ENCODE measurements around the gene DCXR.

Gene DCXR

DNA sequence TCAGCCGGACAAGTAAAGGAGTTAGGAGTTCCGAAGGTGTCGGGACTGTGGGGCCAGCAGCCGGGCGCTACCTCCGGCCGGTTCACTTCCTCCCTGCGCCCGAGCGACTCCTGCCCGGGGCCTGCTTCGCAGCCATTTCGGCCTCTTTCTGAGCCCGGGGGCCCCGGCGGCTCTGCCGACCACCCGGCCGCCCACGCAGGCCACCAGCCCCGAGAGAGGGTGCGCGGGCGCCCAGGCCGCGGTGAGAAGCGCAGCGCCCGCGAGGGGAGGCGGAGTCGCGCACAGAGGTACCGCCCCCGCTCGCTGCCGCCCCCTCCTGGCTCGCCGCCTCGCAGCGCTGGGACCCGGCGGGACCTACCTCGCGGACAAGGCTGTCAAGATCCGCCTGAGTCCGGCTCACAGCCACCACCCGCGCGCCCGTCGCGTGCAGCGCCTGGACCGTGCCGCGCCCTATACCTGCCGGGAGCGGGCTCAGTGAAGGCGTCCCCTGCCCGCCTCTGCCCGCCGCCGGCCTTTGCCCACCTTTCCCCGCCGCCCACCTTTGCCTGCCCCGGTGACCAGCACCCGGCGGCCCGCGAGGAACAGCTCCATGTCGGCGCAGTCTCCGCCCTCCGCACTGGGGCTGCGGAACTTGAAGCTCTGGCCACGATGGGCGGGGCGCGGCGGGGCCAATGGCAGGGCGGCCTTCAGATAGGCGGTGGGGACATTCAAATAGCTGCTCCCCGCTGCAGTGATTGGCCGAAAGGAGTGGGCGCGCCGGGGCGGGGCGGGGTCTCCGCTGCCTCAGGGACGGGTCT lies at the start of gene DCXR:
Gene DCXR (minus strand): TSS at position 606 of the 797 bp plus-strand sequence. CDS start 15 bp downstream, at position 591.
- in situ Hi-C loops (cut with MboI; ENCODE audit: low sequenced_read_pairs) = no loop called here

DNA sequence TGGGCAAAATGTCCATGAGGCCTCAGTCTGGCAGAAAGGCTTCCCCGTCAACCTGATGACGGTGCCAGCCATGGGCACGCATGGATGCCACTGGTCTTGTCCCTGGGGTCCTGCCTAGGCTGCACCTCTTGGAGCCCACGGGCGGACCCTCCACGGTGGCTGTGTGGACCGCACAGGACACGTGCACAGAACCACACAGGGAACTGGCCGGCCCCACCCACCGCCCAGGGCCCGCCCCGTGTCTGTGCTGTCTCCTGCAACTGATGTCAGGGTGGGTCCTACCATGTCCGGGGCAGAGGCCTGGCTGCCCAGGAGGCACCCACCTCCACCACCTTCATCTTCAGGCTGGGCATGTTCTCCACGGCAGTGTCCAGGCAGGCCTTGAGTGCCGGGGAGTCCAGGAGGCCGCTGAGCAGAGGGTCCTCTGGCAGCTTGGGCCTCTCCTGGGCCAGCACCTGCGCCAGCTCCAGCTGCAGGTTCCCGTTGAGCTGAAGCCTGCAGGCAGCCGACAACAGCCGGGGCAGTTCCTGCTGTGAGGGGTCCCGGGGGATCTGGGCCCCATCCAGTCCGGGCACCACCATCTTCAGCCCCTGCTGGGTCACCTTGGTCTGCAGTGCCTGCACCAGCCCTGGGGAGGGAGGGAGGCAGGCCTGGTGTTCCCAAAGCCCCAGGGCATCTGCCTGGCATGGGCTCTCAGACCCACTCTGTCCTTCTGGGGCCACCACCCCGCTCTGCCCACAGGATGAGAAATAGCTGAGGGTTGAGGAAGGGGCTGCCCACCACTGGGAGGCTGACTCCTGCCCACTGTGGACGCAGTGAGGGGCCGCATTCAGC lies 48.7 kb upstream of the DCXR start:
- in situ Hi-C loops (cut with MboI; ENCODE audit: low sequenced_read_pairs) = no loop called here

DNA sequence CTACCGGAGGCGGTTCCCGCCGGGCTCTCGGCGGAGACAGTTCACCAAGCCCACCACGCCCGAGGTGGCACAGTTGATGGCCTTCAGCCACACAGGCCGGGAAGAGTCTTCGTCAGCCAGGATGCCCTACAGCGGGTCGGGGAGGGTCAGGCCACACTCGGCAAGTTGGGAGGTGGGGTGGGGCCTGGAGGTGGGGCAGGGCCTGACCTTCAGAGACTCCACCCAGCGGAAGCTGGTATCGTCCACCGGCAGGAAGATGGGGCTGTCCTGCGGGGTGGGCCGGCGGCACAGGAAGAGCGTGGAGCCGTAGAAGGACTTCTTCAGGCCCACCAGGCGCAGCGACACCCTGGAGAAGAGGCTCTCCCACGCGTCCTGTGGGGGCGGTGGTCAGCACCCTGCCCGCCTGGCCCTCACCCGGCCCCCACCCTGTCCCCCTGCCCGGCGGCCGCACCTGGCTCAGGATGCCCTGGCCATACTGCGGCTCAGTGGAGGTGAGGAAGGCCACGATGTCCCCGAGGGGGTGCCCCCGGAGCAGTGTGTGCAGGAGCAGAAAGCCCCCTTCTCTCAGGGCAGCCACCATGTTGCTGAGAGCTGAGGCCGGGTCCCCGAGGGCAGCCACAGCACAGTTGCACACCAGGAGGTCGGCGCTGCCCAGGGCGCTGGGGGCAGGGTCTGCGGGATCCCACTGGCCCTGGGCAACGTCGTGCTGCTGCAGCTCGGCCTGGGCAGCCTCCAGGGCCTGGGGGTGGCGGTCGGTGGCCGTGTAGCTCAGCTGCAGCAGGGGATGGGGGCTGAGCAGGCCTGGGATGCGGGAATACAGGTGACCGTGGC lies 47.7 kb upstream of the DCXR start:
- in situ Hi-C loops (cut with MboI; ENCODE audit: low sequenced_read_pairs) = no loop called here

DNA sequence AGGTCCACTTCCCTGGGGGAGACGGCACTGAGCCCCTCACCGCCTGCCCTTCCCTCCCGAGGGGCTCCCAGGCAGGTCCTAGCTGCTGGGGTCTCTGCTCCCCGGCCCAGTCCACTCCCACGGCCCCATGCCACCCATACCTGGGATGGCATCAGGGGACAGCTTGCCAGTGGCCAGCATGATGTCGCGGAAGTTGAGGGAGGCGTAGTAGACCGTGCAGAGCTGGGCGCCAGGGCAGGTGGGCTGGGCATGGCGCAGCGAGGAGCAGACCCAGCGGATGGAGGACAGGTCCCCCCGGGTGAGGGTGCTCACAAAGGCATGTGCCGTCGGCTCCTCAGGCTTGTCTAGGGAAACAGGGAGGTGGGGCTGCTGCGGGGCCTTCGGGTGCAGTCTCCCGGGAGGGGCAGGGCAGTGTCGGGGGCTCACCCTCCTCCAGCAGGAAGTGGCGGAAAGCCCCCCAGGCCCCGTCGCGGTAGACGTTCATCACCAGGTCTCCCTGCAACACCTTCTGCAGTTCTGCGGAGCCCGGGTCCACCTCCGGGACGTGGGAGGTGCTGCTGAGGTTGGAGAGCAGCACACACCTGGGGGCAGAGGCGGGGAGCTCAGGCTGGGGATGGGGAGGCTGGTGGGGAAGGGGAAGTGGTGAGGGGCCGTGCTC lies 47.0 kb upstream of the DCXR start:
- in situ Hi-C loops (cut with MboI; ENCODE audit: low sequenced_read_pairs) = no loop called here

DNA sequence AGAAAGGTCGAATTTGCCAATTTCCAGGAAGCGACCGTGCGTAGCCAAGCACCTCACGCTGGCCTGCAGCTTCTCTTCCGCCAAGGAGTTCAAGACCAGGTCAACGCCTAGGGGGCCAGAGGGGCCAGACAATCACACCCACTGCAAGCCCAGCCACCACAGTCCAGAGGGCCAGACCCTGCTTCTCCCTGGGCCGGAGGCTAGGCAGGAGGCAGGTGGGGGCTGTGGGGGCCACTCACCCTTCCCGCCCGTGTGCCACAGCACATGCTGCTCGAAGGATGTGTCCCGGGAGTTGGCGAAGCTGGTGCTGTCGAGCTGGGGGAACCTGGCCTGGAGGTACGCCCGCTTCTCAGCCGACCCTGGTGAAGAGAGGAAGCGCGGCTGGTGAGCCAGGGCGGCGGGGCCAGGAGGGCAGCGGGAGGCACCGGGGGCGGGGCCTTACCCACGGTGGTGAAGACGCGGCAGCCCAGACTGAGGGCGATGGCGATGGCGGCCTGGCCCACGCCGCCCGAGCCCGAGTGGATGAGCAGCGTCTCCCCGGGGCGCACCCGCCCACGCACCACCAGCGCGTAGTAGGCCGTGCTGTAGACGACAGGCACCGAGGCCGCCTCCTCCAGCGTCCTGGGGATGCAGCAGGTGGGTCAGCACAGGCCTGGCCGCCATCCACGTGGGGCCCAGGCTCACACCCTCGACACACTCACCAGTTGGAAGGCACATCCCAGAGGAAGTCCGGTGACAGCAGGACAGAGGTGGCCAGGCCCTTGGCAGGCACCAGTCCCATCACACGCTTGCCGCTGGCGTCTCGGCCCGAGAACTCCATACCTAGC lies 46.2 kb upstream of the DCXR start:
- in situ Hi-C loops (cut with MboI; ENCODE audit: low sequenced_read_pairs) = no loop called here

DNA sequence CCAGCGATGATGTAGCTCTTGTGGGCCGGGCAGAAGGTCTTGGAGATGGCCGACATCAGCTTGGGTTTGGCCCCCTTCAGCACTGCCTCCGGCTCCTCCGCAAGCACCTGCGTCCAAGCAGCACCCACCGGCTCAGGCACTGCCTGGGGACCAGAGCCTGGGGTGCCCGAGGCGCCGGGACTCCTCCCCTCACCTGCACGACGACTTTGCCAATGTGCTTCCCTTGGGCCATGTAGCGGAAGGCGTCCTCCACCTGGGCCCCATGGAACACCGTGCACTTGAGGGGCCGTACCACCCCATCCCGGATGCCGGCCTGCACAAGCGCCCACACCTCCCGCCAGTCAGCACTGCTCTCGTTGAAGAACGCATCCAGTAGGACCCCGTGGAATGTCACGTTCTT lies 45.5 kb upstream of the DCXR start:
- in situ Hi-C loops (cut with MboI; ENCODE audit: low sequenced_read_pairs) = no loop called here

DNA sequence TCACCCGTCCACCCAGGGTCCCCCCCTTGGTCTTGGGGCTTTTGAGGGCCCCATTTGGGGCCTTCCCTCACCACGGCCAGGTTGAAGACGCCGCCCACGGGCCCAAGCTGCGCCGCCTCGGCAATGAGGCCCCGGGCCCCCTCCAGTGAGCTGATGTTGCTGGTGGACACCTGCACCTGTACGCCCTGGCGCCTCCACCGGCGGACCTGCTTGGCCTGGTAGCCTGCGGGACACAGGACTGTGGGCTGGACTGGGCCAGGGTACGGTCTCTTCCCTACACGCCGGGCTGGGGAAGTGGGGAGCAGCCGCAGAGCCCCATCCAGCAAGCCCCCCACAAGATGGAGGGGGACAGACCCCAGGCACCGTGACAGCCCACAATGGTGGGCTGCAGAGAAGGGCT lies 45.0 kb upstream of the DCXR start:
- in situ Hi-C loops (cut with MboI; ENCODE audit: low sequenced_read_pairs) = no loop called here

DNA sequence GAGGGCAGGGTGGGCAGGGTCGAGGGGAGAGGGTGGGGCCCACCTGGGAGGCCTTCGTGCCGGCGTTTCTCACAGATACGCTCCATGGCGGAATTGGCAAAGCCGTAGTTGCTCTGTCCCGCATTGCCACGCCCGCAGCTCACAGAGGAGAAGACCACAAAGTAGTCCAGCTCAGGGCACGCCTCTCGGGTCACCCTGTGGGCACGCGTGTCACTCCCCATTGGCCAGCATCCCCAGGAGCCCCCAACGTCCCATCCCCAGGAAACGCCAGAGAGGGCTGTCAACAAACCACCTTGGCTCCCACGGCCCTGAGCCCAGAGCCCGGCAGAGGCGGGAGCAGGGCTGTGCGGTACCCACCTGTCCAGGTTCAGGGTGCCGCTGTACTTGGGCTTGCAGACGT lies 44.5 kb upstream of the DCXR start:
- in situ Hi-C loops (cut with MboI; ENCODE audit: low sequenced_read_pairs) = no loop called here

DNA sequence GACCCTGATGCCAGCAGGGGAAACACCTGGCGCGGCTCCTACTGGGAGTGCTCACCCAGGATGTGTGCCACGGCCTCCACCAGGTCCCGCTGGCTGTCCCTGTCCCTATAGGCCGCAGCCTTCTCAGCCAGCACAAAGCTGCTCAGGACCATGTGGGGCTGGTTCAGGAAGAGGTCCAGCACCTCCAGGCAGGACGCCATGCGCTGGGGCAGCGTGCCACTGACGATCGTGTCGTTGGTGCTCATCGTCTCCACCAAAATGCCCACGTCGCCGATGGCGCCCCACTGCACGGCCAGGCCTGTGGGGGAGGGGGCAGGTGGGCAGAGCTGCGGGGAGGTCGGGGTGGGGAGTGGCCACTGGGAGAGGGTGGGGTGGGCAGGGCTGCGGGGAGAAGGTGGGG lies 44.0 kb upstream of the DCXR start:
- in situ Hi-C loops (cut with MboI; ENCODE audit: low sequenced_read_pairs) = no loop called here

DNA sequence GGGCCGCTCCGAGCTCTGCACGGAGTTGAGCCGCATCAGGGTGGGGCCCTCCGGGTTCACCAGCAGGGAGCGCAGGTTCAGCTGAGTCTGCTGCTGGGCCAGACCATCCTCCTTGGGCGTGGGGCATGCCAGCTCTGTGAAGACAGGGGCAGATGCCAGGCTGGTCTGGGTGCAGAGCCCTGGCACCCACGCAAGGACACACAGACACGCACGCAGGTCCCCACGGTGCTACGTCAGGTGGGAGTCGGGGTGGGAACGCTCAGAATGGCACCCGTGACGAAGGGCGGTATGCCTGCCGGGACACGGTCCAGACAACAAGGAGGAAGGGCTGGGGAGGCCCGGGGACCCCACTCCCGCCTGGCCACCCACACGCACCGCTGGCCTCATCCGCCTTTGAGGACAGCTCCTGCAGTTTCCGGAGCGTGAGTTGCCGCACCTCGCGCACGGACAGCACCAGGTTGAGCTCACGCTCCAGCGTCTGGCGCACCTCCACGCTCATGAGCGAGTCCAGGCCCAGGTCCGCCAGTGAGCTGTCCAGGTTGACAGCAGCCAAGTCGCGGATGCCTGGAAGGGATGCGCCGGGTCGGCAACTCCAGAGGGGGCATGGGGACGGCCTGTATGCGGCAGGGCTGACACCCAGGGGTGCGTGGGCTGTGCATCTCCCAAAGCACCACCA lies 43.4 kb upstream of the DCXR start:
- in situ Hi-C loops (cut with MboI; ENCODE audit: low sequenced_read_pairs) = no loop called here

DNA sequence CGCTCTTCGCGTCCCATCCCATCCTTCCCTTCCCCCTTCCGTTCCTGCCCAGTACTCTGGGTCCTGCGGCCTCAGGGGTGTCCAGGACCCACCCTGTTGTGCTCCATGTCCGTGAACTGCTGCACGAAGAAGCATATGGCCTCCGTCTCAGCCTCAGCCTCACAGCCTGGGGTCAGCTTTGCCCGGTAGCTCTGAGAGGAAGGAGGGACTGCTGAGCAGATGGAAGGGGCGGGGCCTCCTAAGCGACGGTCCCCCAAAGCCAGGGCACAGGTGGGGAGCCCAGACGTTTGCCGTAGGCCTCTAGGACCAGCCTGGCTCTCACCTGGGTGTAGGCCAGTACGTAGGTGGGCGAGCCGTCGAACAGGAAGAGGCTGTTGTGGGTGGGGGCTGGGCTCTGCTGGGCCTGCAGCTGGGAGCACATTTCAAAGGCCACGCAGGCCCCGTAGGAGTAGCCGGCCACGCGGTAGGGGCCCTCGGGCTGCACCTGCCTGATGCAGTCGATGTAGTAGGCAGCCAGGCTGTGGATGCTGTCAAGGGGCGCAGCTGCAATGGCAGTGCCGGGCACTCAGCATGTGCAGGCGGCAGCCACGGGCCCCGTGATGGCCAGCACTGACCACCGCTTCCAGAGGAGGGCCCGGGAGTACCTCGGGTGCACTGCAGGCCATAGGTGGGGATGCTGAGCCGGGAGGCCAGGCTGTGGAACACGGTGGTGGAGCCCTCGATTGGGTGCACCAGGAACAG lies 42.7 kb upstream of the DCXR start:
- in situ Hi-C loops (cut with MboI; ENCODE audit: low sequenced_read_pairs) = no loop called here

DNA sequence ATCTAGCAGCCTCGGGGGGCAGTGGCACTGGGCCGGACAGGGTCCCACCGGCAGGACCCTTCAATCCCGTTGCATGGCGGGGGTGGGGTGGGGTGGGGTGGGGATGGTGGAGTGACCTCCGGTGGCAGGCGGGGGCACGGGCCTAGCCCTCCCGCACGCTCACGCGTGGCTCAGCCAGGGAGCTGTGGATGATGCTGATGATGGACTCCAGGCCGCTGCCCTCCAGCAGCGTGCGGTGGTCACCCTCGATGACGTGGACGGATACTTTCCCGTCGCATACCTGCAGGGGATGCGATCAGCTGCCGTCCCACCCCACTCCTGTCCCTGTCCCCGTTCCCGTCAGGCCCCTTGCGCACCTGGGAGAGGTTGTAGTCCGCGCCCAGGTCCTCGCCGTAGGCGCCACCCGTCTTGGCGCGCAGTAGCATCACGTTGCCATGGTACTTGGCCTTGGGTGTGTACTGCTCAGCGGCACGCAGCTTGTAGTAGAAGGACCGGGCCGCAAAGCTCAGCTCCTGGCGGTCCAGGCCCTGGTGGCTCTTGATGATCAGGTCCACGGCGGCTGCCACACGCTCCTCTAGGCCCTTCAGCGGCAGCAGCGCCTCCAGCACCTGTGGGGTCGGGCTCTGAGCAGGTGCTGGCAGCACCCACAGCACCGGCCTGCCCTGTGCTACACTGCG lies 41.6 kb upstream of the DCXR start:
- in situ Hi-C loops (cut with MboI; ENCODE audit: low sequenced_read_pairs) = no loop called here

DNA sequence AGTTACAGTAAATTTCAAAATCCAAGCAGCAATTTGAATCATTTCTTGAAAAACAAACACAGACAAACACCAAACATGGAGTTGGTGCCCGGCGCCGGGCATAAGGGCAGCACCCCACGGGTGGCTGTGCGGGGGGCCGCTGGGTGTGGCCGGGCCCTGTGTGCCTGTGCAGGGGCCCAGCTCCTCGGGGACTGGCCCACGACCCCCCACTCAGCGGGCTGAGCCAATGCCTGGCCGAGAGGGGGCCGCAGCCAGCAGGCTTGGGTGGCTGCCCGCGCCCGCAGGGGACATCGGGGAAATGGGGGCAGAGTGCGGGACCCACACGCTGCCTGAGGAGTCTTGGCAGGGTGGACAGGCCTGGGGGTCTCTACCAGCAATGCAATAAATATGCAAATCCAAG lies 40.9 kb upstream of the DCXR start:
- in situ Hi-C loops (cut with MboI; ENCODE audit: low sequenced_read_pairs) = no loop called here

DNA sequence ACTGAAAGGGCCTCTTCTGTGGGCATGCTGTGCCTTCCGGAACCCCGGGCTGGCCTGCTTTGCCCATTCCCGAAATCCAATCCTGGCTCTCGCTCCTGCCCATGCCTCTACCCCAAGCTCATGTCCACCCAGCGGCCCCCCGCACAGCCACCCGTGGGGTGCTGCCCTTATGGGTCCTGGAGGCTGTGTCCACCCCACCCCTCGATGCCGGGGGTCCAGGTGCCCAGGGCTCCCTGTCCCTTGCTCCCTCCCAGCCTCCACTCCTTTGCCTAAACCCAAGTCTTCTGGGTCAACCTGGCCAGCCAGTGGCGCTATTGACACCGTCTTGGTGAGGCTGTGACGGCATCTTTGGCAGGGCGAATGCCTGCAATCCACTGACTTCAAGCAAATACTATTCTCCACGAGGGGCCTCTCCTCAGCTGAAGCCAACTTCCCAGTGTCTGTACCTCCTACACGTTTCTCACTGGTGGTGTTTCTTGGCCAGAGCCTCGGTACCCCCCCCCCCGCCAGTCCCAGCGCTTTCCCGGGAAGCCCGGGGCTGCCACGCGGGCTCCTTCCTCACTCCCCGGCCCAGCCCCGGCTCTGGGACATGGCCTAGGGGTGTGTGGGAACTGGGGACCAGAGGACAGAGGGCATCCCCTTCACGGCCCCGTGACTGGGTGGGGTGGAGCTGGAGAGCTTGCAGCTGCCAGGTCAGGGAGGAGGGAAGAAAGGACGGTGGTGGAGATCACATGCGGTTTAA lies 40.3 kb upstream of the DCXR start:
- in situ Hi-C loops (cut with MboI; ENCODE audit: low sequenced_read_pairs) = no loop called here

DNA sequence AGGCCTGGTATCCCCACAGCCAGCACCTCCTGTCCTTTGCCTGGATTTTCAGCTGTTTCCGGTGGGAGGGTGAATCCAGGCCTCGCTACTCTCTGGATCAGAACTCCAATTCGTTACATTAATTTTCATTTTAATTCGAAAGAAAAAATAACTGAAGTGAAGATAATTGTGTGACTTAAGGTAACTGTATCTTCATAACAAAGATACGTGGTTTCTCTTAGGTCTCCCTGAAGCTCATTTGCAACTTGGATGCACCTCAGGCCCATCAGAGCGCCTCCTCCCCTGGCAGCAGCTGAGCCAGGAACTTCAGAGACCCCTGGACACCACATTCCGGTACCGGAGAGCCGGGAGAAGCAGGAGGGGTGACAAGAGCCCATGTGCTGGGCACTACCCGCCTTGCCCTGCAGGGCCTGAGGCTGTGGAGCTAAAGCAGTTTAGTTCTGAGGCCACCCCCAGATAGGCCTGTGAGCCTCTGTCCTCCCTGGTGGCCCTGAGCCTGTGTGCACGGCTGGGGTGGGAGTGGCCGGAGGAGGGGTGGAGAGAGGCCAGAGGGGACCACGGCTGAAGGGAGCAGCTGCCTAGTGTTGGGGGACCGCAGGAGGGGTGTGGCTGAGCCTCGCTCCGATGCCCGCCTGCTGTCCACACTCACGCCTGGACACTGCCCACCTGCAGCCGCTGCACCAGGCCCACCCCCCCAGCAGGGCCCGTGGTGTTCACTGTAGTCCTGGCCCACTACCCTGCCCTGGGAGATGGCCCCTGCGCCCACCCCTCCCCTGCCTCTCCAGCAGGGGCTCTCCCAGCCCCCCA lies 39.5 kb upstream of the DCXR start:
- in situ Hi-C loops (cut with MboI; ENCODE audit: low sequenced_read_pairs) = no loop called here

DNA sequence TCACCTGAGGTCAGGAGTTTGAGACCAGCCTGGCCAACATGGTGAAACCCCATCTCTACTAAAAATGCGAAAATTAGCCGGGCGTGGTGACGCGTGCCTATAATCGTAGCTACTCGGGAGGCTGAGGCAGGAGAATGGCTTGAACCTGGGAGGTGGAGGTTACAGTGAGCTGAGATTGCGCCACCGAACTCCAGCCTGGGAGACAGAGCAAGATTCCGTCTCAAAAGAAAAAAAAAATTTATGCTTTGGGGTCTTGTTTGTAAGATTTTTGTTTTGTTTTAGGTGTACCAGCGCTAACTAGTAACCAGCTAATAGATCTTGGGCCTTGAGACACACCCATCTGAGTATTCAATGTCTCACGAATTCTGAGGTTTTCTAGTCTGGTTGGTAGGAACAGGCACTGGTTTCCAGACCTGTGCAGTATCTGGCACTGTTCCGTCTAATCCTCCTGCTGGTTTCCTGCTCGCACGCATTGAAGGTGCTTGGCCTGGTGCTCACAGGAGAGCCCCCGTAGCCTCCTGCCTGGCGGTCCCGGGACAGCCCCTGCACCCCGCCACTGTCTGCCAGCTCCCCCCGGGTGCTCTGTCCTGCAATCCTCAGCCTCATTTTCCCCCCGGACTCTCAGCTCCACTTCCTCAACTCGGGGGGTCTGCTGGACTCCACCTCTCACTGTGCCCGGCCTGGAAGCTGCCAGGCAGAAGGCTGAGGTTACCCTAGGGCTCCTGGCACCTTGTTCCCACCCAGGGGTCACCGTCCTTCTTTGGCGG lies 38.7 kb upstream of the DCXR start:
- in situ Hi-C loops (cut with MboI; ENCODE audit: low sequenced_read_pairs) = no loop called here

All from hTERT RPE-1 (cell line).